Right kidney (tissue), 1 donor: ENCODE measurements around the gene SBF2.

Experiments used
- DNase-seq: peaks from one replicate; pipeline ENCODE4 v3.0.0-alpha.2; 2016

Gene SBF2

DNA sequence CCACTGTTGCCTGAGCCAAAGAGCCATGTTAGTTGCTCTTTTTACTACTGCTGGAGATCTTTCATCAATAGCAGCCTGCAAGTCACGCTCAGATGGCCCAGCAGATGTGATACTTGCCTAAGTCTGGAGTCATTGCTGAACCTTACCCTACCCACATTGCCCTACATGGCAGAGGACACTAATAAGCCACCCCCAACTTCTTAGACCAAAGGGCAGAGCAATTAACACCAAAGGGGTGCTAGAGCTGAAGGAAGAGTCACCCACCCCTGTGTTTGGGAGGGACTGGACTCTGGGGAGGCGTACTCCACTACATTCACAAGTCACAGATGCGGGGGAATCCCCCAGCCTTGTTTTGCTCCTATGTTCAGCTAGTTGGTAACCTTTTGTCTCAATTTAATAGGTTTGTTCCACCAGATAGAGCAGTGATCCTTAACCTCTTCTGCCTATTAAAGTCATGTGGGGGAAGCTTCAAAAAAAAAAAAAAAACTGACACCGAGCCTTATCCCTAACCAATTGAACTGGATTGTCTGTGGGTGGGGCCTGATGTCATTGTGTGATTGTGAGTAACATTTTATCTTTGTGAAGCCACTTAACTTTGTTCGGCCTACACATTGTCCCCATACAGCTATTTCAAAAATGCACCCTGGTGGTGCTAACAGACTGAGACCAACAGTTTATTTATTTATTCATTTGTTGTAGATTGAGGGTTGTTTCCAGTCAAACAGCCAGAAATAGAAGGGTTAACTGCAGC, 23.9 kb upstream of the SBF2 start:
- DNase-seq: no peak

DNA sequence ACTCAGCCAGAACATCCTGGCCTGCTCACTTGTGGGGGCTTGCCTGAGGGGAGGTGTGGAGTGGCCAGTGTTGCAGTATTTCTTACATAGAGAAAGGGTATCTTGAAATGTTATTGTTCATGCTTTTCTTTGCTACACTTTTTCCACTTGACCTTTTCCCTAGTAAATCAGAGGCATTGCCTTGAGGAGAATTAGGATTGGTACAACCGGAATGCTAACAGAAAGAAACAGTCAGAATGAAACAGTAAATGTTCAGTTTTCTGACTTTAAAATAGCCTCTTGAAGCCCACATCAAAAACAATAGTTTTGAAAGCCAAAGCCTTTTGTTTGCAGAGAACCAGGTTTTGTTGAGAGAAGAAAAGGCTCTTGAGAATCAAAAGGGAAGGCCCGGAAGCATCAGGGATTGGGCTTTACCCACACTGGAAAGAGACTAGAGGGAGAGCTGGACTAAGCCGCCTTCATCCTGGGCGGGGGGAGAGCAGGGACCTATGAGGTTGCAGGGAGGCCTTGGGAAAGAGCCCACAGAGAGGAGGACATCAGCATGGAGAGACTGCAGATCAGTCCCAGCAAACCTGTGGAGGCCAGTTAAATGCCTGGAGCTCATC, 23.2 kb upstream of the SBF2 start:
- DNase-seq: no peak

DNA sequence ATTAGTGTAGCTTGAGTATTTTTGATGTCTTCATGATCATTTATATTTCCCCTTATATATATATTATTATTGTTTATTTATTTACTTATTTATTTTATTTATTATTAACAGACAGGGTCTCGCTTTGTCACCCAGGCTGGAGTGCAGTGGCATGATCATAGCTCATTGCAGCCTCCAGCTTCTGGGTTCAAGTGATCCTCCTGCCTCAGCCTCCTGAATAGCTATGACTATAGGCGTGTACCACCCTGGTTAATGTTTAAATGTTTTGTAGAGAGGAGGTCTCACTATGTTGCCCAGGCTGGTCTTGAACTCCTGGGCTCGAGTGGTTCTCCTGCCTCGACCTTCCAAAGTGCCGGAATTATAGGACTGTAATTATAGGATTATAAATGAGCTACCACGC, 21.1 kb upstream of the SBF2 start:
- no peak for DNase-seq

DNA sequence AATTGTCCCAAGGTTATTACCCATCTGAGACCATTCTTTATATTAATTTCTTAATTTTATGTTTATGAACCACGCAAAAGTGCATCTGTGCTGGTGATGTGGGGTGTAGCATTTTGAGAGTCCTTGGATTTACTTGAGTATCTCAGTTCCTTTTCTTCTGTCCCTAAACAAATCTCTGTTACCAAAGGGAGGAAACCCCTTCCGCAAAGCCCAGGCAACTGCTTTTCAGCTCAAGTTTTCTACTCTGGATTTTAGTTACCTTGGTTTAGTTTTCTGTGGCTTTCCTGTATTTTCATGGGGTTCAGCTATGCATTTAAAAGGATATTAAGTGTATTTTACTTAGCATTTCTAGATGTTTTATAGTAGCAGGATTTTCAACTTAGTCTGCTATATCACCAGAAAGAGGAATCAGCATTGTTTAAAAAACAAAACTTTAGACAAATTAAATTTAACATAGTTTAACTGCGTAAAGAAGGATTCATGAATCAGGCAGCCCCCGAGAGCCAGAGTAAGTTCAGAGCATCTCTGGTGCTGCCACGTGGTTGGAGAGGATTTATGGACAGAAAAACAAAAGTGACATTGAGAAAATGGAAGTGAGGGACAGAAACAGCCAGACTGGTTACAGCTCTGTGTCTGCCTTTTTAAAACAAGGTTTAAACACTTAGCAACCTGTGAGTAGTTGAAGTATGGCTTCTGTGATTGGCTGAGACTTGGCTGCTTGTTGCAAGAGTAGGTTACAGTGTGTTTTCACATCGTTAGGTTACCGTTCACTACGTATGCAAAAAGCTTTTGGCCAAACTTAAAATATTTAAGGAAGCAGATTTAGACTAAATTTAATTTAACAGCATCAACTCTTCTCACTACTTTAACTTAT, 20.4 kb upstream of the SBF2 start:
- DNase-seq: no peak

DNA sequence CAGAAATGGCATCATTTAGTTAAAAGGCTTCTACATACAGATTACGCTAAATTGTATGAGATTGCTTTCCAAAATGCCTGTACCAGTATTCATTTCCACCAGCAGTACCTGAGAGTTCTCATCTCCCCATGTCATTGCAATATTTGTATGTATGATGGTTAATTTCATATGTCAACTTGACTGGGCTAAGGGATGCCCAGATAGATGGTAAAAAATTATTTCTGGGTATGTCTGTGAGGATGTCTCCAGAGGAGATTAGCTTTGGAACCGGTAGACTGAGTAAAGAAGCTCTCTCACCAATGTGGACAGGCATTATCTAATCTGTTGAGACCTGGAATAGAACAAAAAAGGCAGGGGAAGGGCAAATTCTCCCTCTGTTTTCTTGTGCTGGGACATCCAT, 17.8 kb upstream of the SBF2 start:
- no peak for DNase-seq

DNA sequence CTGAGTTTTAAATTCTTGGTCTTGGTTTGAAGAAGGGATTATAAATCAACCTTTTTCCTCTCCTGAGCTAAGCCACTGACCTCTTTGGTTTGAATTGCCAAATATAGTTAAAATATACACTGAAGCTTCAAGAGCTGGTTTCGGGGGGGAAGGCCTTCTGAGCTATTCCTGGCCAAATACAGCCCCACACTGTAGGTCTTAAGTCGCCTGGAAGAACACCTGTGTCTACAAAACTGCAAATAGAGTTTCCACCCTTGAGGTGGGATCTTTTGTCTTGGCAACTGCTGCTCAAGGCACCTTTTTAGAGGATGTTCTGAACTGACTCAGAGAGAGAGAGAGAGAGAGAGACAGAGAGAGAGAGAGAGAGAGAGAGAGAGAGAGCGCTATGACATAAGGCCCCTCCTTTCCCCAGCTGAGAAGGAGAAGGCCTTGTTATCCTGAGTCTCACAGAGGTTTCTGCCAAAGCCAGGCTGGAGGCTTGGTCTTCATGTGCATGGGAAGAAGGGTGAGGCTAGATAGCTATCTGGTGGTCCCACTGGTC, 16.4 kb upstream of the SBF2 start:
- no peak for DNase-seq

DNA sequence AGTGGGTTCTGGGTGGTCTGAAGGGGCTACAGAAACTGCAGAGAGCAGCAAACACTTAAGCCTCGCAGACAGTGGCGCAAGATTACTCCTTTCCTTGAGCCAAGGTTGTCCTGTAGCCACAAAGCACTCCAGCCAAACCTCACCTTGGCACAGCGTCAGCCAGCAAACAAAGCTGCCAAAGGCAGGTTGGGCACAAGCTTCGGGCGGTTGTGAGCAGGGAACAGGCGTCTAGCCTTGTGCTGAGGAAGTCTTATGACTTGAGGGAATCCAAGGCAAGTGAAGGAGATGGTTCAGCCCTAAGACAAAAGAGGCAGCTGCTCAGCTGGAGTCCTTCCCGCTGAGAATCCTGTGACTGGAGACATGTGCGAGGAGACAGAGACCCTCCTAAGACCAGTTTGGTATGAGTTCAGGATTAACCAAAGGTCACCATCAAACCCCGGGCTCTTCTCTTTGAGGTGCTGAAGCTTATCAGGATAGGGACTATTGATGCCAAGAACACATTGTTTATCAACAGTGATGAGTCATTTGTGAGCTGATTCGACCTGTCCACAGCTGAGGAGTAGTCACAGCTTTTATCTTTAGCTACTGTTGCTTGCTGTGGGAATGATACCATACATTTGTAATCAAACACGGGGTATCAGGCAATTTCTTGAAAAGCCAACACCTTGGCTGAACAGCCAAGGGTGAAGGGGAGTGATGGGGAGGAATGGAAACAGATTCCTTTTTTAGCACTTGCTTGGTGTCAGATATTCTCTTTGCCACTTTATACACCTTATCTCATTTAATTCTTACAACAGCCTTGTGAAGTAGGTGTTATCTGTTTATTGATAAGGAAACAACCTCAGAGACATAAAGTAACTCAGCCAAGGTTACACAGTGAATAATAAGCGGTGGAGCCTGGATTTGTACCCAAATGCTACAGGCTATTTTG, 15.4 kb upstream of the SBF2 start:
- DNase-seq: no peak

DNA sequence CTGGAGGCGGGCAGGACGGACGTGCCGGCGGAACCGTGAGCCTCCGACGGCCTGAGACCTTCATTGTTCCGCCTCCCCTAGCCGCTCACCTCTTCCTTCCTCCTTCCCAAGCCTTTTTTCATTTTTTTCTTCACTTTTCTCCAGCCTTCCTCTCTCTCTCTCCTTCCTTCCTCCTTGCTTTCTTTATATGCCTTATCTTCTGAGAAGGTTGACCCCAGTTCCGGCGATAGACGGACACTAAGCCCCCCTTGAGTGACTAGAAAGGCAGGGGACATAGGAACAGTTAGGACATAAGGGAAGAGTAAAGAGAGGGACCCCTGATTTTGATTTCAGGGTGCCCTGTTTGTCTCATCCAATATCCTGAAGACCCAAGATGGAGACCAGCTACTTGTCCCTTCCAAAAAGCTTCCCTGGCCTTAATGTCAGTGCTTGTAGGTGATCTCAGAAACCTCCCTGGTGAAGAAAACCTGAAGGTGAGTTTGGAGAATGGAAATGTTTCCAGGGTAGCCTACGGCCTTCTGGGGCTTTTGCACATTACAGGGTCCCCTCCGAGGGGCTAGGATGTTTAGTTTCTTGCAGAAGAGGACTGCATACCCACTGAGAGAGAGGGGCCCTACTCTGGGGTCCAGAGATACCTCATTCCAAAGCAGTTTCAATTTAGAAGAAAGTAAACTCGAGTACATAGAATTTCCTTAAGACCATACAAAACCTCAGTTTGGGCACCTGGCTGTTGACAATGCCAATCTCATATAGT, 14.4 kb upstream of the SBF2 start:
- no peak for DNase-seq

DNA sequence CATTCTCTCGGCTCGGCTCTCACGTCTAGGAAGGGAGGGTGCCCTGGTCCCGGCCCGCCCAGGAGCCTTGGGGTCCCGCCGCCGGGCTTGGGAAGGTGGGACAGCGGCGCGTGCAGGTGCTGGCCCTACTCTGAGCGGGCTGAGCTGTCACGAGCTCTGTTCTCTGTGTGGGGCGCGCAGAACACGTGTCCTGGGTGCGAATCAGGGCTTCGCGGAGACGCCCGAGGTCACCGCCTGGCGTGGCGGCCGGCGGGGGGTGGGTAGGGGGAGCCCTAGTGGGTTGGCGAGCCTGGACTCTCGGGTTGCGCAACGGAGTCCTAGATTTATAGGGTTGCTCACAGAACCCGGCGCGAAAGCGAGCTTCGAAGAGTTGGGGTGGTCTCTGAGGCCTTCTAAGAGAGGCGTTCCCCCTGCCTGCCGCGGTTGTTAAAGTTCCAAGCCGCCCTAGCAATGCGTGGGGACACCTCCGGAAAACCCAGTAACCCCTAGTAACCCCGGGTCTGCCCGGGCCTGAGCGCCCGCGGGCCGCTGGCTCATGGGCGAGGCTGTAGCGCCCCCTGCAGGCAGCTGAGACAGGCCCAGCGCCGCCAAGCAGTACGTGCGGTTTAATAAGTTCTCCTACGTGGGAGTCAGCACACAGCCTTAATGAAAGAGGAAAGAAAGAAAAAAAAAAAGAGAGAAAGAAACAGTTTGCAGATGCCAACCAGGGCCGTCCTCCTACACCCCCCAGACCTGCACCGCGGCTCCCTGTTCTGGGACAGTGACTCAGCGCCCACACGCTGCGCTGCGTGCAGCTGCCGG, 13.6 kb upstream of the SBF2 start:
- peak; percentile 96 for DNase-seq

DNA sequence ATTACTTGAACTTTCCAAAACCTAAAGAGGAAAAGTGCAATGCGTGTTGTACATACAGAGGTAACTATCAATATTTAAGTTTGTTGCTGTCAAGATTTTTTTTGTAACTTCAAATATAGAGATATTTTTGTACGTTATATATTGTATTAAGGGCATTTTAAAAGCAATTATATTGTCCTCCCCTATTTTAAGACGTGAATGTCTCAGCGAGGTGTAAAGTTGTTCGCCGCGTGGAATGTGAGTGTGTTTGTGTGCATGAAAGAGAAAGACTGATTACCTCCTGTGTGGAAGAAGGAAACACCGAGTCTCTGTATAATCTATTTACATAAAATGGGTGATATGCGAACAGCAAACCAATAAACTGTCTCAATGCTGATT, 13.0 kb upstream of the SBF2 start:
- DNase-seq: no peak

DNA sequence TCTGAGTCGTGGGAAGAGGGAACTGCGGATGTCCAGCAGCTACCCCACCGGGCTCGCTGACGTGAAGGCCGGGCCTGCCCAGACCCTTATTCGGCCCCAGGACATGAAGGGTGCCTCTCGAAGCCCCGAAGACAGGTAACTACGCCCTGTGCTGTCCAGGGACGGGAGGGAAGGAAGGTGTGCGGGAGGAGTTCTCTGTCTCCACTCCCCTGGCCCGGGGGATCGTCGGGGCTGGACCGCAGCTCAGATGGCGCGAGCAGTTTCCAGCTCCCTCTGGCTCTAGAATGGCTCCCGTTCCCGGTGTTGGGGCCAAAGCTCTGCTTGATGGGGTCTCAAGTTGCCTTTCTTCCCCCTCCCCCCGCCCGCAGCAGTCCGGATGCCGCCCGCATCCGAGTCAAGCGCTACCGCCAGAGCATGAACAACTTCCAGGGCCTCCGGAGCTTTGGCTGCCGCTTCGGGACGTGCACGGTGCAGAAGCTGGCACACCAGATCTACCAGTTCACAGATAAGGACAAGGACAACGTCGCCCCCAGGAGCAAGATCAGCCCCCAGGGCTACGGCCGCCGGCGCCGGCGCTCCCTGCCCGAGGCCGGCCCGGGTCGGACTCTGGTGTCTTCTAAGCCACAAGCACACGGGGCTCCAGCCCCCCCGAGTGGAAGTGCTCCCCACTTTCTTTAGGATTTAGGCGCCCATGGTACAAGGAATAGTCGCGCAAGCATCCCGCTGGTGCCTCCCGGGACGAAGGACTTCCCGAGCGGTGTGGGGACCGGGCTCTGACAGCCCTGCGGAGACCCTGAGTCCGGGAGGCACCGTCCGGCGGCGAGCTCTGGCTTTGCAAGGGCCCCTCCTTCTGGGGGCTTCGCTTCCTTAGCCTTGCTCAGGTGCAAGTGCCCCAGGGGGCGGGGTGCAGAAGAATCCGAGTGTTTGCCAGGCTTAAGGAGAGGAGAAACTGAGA, 12.2 kb upstream of the SBF2 start:
- peak; percentile 82 for DNase-seq

DNA sequence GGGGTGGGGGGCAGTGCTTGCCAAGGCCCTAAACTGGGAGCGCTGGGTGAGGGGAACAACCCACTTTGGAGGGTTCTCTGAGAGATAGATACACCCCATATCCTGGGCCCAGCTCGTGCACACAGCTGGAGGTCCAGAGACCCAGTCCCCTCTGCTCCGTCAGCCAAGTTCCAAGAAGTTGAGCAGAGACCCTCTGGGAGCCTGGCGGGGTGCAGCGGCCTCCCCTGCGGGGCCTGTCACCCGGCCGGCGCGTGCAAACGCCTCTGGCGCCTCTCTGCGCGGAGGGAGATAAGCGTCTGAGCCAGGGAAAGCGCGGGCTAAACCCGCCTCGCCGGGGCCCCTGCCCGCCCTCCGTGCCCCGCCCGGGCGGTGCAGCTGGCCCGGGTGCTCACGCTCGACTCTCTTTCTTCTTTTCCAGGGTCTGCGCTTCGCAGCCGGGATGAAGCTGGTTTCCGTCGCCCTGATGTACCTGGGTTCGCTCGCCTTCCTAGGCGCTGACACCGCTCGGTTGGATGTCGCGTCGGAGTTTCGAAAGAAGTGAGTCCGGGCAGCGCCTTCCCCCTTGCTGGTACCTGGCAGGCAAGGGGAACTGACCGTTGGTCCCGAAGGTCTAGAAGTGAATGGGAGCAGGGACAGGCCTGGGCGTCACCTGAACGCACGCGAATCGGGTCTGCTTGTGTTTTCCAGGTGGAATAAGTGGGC, 11.4 kb upstream of the SBF2 start:
- peak; percentile 82 for DNase-seq

DNA sequence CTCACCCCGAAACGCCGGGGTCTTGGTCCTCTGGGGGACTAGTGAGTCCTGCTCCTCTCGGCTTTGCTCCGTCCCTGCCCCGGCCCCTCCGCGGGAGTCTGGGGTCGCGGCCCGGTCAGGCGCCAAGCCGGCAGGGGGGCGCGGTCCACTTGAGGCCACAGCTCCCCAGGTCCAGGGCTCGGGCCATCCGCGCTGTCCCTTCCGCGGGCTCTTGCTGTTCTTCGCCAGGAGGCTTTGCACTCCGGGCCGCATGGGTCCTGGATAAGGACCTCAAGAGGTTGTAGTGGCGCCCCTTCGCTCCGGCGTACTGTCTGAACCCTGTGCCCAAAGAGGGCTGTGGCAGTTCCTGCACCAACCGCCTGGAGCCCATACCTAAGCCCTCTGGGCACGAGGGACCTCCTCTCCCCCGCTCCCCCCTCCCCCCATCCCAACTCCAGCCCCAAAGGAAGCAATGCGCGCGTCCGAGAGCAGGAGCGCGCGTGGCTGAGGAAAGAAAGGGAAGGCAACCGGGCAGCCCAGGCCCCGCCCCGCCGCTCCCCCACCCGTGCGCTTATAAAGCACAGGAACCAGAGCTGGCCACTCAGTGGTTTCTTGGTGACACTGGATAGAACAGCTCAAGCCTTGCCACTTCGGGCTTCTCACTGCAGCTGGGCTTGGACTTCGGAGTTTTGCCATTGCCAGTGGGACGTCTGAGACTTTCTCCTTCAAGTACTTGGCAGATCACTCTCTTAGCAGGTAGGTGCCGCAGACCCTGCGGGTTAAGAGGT, 10.7 kb upstream of the SBF2 start, which contains the start of gene ADM:
ADM (plus strand) TSS at position 579 of the 767 bp plus-strand sequence. CDS start 628 bp downstream, outside the sequence.
- peak; percentile 87 for DNase-seq

DNA sequence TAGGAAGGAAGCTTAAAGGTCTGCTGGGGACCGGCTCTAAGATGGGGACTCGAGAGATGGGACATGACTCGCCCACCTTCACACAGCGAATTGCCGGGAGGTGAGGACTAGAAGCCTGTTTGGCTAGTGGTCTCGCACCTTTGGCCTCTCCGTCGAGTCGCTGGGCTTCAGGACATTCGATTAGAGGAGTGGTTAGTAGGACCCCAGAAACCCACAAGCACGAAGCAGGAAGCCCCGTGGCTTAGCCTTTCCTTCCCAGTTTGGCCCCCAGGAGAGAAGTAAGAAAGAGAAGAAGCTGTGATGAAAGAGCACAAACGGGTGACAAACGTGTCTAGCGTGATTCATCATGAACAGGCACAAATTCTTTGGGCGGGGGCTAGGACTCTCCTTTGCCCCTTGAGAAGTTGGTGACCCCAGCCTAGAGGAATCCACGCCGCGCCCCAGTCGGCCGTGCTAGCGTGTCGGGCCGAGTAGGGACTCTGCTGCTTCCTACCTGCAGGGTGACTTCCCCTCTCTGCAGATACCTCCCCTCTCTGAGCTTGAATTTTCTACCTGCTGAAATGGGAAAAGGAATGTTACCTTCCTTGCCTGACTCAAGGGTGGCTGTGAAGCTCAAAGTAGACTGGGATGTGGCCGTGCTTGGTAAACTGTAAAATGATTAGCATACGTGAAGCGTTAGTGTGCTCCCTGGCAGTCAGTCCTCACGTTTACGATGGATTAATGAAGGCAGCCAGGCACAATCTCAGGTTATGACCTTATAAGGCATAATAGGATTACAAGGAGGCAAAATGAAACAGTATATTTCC, 9.7 kb upstream of the SBF2 start:
- peak; percentile 74 for DNase-seq

DNA sequence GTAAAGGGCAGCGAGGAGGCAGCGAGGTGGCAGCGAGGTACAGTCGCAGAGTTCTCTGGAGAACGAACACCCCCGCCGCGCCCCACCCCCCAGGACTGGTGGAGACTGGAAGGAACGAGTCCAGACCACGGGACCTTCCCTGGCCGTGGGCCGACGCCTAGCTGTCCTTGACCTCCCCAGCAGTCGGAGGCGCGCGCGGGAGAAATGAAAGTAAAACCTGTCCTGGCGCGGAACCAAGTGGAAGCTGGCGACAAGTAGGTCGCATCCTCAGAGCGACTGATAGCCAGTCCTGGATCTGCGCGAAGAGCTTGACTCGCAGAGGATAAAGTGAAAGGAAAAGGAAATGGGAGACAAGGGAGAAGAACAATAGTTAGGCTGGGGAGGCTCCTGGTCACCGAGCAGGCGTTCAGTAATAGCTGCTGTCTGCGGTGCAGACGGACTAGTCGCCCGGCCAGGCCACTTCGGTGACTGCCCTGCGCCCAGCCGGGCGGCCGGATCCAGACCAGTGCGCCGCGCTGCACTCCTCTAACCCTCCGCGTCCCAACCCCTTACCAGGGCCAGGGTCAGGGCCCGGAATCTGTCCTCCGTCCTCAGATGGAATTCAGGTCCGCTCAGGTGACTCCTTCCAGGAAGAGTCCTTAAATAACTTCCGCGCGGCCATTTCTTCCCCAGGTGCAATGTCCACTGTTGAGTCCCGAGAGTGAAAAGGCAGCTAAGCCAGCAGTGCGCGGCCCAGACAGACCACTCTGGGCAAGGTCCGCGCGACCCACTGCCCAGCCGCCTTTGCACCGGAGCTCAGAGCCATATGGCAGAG, 8.9 kb upstream of the SBF2 start:
- peak; percentile 91 for DNase-seq

DNA sequence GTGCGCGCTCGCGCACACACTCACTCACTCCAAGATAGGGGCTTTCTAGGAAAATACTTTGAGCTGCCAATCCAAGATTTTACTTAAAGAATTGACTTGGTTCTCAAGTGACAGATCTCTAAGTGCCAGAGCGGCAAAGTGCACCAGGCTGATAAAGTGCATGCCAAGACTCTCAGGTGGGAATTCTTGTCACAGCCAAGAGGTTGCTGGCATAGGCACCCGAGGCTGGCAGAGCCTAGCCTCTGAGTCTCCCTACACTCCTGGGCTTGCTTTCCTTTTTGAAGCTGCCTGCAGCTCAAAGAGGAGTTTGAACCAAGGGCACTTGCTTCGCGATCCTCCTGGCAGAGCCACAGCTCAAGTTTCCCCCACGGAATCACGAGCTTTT, 8.3 kb upstream of the SBF2 start:
- no peak for DNase-seq
